ENCODE data around the gene PRDM5.
A peak's percentile ranks its signal among the peaks of the same experiment; 100 is the strongest.

PRDM5 gene

GRCh38 chr4:120773641-120774040, 148.9 kb downstream of the PRDM5 start:
- H3K4me3 ChIP-seq (ENCODE audit: low read length): no peak overlapping the region
- TF ChIP-seq CTCF (IDR thresholded peaks at IDR 0.05; ENCODE audit: insufficient read depth, low read depth, low read length, missing control alignments): no peak
- no peak for DNase-seq (ENCODE audit: low read depth)

- H3K4me3 ChIP-seq (ENCODE audit: low read length): no peak overlapping the region
- no peak for TF ChIP-seq CTCF (IDR thresholded peaks at IDR 0.05; ENCODE audit: insufficient read depth, low read depth, low read length, missing control alignments)
- no peak for DNase-seq (ENCODE audit: low read depth)
Observed at GRCh38 chr4:120771907-120772306, 150.6 kb downstream of the PRDM5 start.

- DNase-seq (ENCODE audit: low read depth): no peak
- TF ChIP-seq CTCF (IDR thresholded peaks at IDR 0.05; ENCODE audit: insufficient read depth, low read depth, low read length, missing control alignments): no peak
- no peak overlapping the region for H3K4me3 ChIP-seq (ENCODE audit: low read length)
Observed at GRCh38 chr4:120770897-120771296, 151.6 kb downstream of the PRDM5 start.

- TF ChIP-seq CTCF (IDR thresholded peaks at IDR 0.05; ENCODE audit: insufficient read depth, low read depth, low read length, missing control alignments): no peak
- H3K4me3 ChIP-seq (ENCODE audit: low read length): no peak overlapping the region
- peak; percentile 40 for DNase-seq (ENCODE audit: low read depth)
Observed at GRCh38 chr4:120769227-120769626, 153.3 kb downstream of the PRDM5 start.

GRCh38 chr4:120765260-120765680, 157.3 kb downstream of the PRDM5 start:
- H3K4me3 ChIP-seq (ENCODE audit: low read length): no peak overlapping the region
- TF ChIP-seq CTCF (IDR thresholded peaks at IDR 0.05; ENCODE audit: insufficient read depth, low read depth, low read length, missing control alignments): no peak
- no peak for DNase-seq (ENCODE audit: low read depth)

- TF ChIP-seq CTCF (IDR thresholded peaks at IDR 0.05; ENCODE audit: insufficient read depth, low read depth, low read length, missing control alignments): no peak
- no peak overlapping the region for H3K4me3 ChIP-seq (ENCODE audit: low read length)
- no peak for DNase-seq (ENCODE audit: low read depth)
Observed at GRCh38 chr4:120763650-120764049, 158.9 kb downstream of the PRDM5 start.

- no peak overlapping the region for H3K4me3 ChIP-seq (ENCODE audit: low read length)
- no peak for TF ChIP-seq CTCF (IDR thresholded peaks at IDR 0.05; ENCODE audit: insufficient read depth, low read depth, low read length, missing control alignments)
- DNase-seq (ENCODE audit: low read depth): no peak
Observed at GRCh38 chr4:120761070-120761469, 161.5 kb downstream of the PRDM5 start.
